ENCODE results near the gene SLBP. TPM values are rescaled to one million over a fixed set of nuclear protein-coding genes. Genes with fewer than 3 reads are reported as not detected.
A peak's percentile ranks its signal among the peaks of the same experiment; 100 is the strongest.

Gene SLBP
- total RNA-seq, 2 donors from 2014 or later = 56.4 to 63.1 TPM

- peaks cover 4% of the 10 kb centered on the region for H3K4me1 Mint-ChIP-seq (ENCODE audit: low read depth)
- ATAC-seq (replicated peaks in 1 of 2) (no peak), DNase-seq (no peak)
- no peak overlapping the region for H3K27ac Mint-ChIP-seq
- peaks cover 6 to 13% of the 10 kb centered on the region in 2 donors for H3K36me3 Mint-ChIP-seq (ENCODE audit: insufficient read depth in 2 of 2)
- no peak overlapping the region for H3K4me3 Mint-ChIP-seq
- H3K27me3 Mint-ChIP-seq (ENCODE audit: low read depth) = no peaks in the 10 kb centered on the region
- H3K9me3 Mint-ChIP-seq = no peaks in the 10 kb centered on the region
These were observed 33.0 kb upstream of the SLBP start for GRCh38 chr4:1745165-1745564.

GRCh38 chr4:1744552-1744951, 32.4 kb upstream of the SLBP start:
- Mint-ChIP-seq H3K27ac (no peak overlapping the region), H3K27me3 (ENCODE audit: low read depth) (no peaks in the 10 kb centered on the region), H3K4me3 (no peak overlapping the region), H3K4me1 (ENCODE audit: low read depth) (peaks cover 4% of the 10 kb centered on the region), H3K36me3 (ENCODE audit: insufficient read depth in 2 of 2) (peaks cover 6 to 13% of the 10 kb centered on the region in 2 donors), H3K9me3 (no peaks in the 10 kb centered on the region)
- DNase-seq (no peak), ATAC-seq (replicated peaks in 1 of 2) (no peak)

- H3K36me3 Mint-ChIP-seq (ENCODE audit: insufficient read depth in 2 of 2) = peaks cover 6 to 16% of the 10 kb centered on the region in 2 donors
- H3K4me1 Mint-ChIP-seq (ENCODE audit: low read depth) = peaks cover 4% of the 10 kb centered on the region
These were observed 31.9 kb upstream of the SLBP start for GRCh38 chr4:1743975-1744374.

GRCh38 chr4:1743551-1743950, 31.4 kb upstream of the SLBP start:
- peaks cover 4% of the 10 kb centered on the region for H3K4me1 Mint-ChIP-seq (ENCODE audit: low read depth)
- no peak for ATAC-seq (replicated peaks in 1 of 2)
- H3K36me3 Mint-ChIP-seq (ENCODE audit: insufficient read depth in 2 of 2) = peaks cover 8 to 20% of the 10 kb centered on the region in 2 donors
- no peak for DNase-seq
- no peaks in the 10 kb centered on the region for H3K27me3 Mint-ChIP-seq (ENCODE audit: low read depth)
- H3K9me3 Mint-ChIP-seq = peaks cover 0 to 2% of the 10 kb centered on the region in 2 donors
- no peak overlapping the region for H3K4me3 Mint-ChIP-seq
- no peak overlapping the region for H3K27ac Mint-ChIP-seq

More at GRCh38 chr4:1743975-1744374, 31.9 kb upstream of the SLBP start:
- DNase-seq (no peak), ATAC-seq (replicated peaks in 1 of 2) (no peak)
- Mint-ChIP-seq H3K9me3 (no peaks in the 10 kb centered on the region), H3K4me3 (no peak overlapping the region), H3K27me3 (ENCODE audit: low read depth) (no peaks in the 10 kb centered on the region), H3K27ac (no peak overlapping the region)

- no peak overlapping the region for H3K4me3 Mint-ChIP-seq
- peaks cover 4% of the 10 kb centered on the region for H3K4me1 Mint-ChIP-seq (ENCODE audit: low read depth)
- no peaks in the 10 kb centered on the region for H3K27me3 Mint-ChIP-seq (ENCODE audit: low read depth)
- H3K9me3 Mint-ChIP-seq = peaks cover 0 to 2% of the 10 kb centered on the region in 2 donors
- DNase-seq = no peak
- peaks cover 15 to 36% of the 10 kb centered on the region in 2 donors for H3K36me3 Mint-ChIP-seq (ENCODE audit: insufficient read depth in 2 of 2)
- H3K27ac Mint-ChIP-seq = no peak overlapping the region
- ATAC-seq (replicated peaks in 1 of 2) = no peak
These were observed 29.1 kb upstream of the SLBP start for GRCh38 chr4:1741208-1741607.

GRCh38 chr4:1740021-1740545, 28.0 kb upstream of the SLBP start:
- no peaks in the 10 kb centered on the region for H3K27me3 Mint-ChIP-seq (ENCODE audit: low read depth)
- peaks cover 17 to 39% of the 10 kb centered on the region in 2 donors for H3K36me3 Mint-ChIP-seq (ENCODE audit: insufficient read depth in 2 of 2)
- ATAC-seq (replicated peaks in 1 of 2) (no peak), DNase-seq (no peak)
- no peak overlapping the region for H3K4me3 Mint-ChIP-seq
- peaks cover 4% of the 10 kb centered on the region for H3K4me1 Mint-ChIP-seq (ENCODE audit: low read depth)
- peaks cover 0 to 2% of the 10 kb centered on the region in 2 donors for H3K9me3 Mint-ChIP-seq
- no peak overlapping the region for H3K27ac Mint-ChIP-seq

- Mint-ChIP-seq H3K4me3 (no peak overlapping the region), H3K27ac (no peak overlapping the region), H3K27me3 (ENCODE audit: low read depth) (no peaks in the 10 kb centered on the region), H3K4me1 (ENCODE audit: low read depth) (peaks cover 4% of the 10 kb centered on the region), H3K36me3 (ENCODE audit: insufficient read depth in 2 of 2) (peaks cover 17 to 39% of the 10 kb centered on the region in 2 donors), H3K9me3 (peaks cover 0 to 2% of the 10 kb centered on the region in 2 donors)
- ATAC-seq (replicated peaks in 1 of 2) (no peak), DNase-seq (no peak)
These were observed 27.2 kb upstream of the SLBP start for GRCh38 chr4:1739358-1739757.

GRCh38 chr4:1738410-1738809, 26.3 kb upstream of the SLBP start:
- H3K4me3 Mint-ChIP-seq = no peak overlapping the region
- no peaks in the 10 kb centered on the region for H3K27me3 Mint-ChIP-seq (ENCODE audit: low read depth)
- no peak for ATAC-seq (replicated peaks in 1 of 2)

GRCh38 chr4:1737666-1738065, 25.5 kb upstream of the SLBP start:
- no peak overlapping the region for H3K27ac Mint-ChIP-seq
- H3K4me3 Mint-ChIP-seq = no peak overlapping the region
- peaks cover 0 to 2% of the 10 kb centered on the region in 2 donors for H3K9me3 Mint-ChIP-seq
- DNase-seq (no peak), ATAC-seq (replicated peaks in 1 of 2) (no peak)
- peaks cover 4% of the 10 kb centered on the region for H3K4me1 Mint-ChIP-seq (ENCODE audit: low read depth)
- H3K27me3 Mint-ChIP-seq (ENCODE audit: low read depth) = no peaks in the 10 kb centered on the region
- H3K36me3 Mint-ChIP-seq (ENCODE audit: insufficient read depth in 2 of 2) = peaks cover 14 to 45% of the 10 kb centered on the region in 2 donors

More at GRCh38 chr4:1738410-1738809, 26.3 kb upstream of the SLBP start:
- no peak for DNase-seq
- peaks cover 4% of the 10 kb centered on the region for H3K4me1 Mint-ChIP-seq (ENCODE audit: low read depth)
- H3K27ac Mint-ChIP-seq = no peak overlapping the region
- H3K9me3 Mint-ChIP-seq = peaks cover 0 to 2% of the 10 kb centered on the region in 2 donors
- peaks cover 14 to 42% of the 10 kb centered on the region in 2 donors for H3K36me3 Mint-ChIP-seq (ENCODE audit: insufficient read depth in 2 of 2)

- DNase-seq (no peak), ATAC-seq (replicated peaks in 1 of 2) (no peak)
- Mint-ChIP-seq H3K36me3 (ENCODE audit: insufficient read depth in 2 of 2) (peaks cover 15 to 46% of the 10 kb centered on the region in 2 donors), H3K4me1 (ENCODE audit: low read depth) (peaks cover 4% of the 10 kb centered on the region), H3K27ac (peak overlapping the region; percentile 38), H3K9me3 (peaks cover 0 to 2% of the 10 kb centered on the region in 2 donors), H3K4me3 (no peak overlapping the region), H3K27me3 (ENCODE audit: low read depth) (no peaks in the 10 kb centered on the region)
These were observed 24.7 kb upstream of the SLBP start for GRCh38 chr4:1736812-1737211.

GRCh38 chr4:1735215-1735614, 23.1 kb upstream of the SLBP start:
- peaks cover 0 to 2% of the 10 kb centered on the region in 2 donors for H3K9me3 Mint-ChIP-seq
- no peak for ATAC-seq (replicated peaks in 1 of 2)
- H3K4me1 Mint-ChIP-seq (ENCODE audit: low read depth) = peaks cover 16% of the 10 kb centered on the region
- no peak overlapping the region for H3K27ac Mint-ChIP-seq
- DNase-seq = no peak
- H3K4me3 Mint-ChIP-seq = no peak overlapping the region
- no peaks in the 10 kb centered on the region for H3K27me3 Mint-ChIP-seq (ENCODE audit: low read depth)
- peaks cover 14 to 48% of the 10 kb centered on the region in 2 donors for H3K36me3 Mint-ChIP-seq (ENCODE audit: insufficient read depth in 2 of 2)

GRCh38 chr4:1732911-1733310, 20.8 kb upstream of the SLBP start:
- H3K9me3 Mint-ChIP-seq = no peaks in the 10 kb centered on the region
- DNase-seq (no peak), ATAC-seq (replicated peaks in 1 of 2) (no peak)
- no peaks in the 10 kb centered on the region for H3K27me3 Mint-ChIP-seq (ENCODE audit: low read depth)
- peaks cover 39% of the 10 kb centered on the region for H3K4me1 Mint-ChIP-seq (ENCODE audit: low read depth)
- H3K36me3 Mint-ChIP-seq (ENCODE audit: insufficient read depth in 2 of 2) = peaks cover 10 to 44% of the 10 kb centered on the region in 2 donors
- no peak overlapping the region for H3K27ac Mint-ChIP-seq
- no peak overlapping the region for H3K4me3 Mint-ChIP-seq

GRCh38 chr4:1731180-1731579, 19.1 kb upstream of the SLBP start:
- H3K27ac Mint-ChIP-seq = no peak overlapping the region
- no peaks in the 10 kb centered on the region for H3K9me3 Mint-ChIP-seq
- peaks cover 53% of the 10 kb centered on the region for H3K4me1 Mint-ChIP-seq (ENCODE audit: low read depth)
- ATAC-seq (replicated peaks in 1 of 2) = peak; percentile 81 to 86
- no peak overlapping the region for H3K4me3 Mint-ChIP-seq
- H3K36me3 Mint-ChIP-seq (ENCODE audit: insufficient read depth in 2 of 2) = peaks cover 17 to 47% of the 10 kb centered on the region in 2 donors
- peak in 1 of 2 donors; percentile 34 for DNase-seq
- H3K27me3 Mint-ChIP-seq (ENCODE audit: low read depth) = no peaks in the 10 kb centered on the region

GRCh38 chr4:1730532-1731135, 18.5 kb upstream of the SLBP start:
- DNase-seq (no peak), ATAC-seq (replicated peaks in 1 of 2) (no peak)
- no peaks in the 10 kb centered on the region for H3K9me3 Mint-ChIP-seq
- no peak overlapping the region for H3K27ac Mint-ChIP-seq
- peaks cover 59% of the 10 kb centered on the region for H3K4me1 Mint-ChIP-seq (ENCODE audit: low read depth)
- no peaks in the 10 kb centered on the region for H3K27me3 Mint-ChIP-seq (ENCODE audit: low read depth)
- H3K36me3 Mint-ChIP-seq (ENCODE audit: insufficient read depth in 2 of 2) = peaks cover 15 to 47% of the 10 kb centered on the region in 2 donors
- no peak overlapping the region for H3K4me3 Mint-ChIP-seq

Measured in activated T-cell treated with anti-CD3 and anti-CD28 coated beads, Interleukin-2, amount 50 U/mL, for 72 hours (primary cell).